ENCODE measurements around the gene AGBL4.
A peak's percentile ranks its signal among the peaks of the same experiment; 100 is the strongest.
"Not testable (repeated sequence)": the region's sequence is repeated elsewhere in the genome, so short reads cannot be mapped to it uniquely, and the experiment has no call there.

AGBL4 gene

DNA sequence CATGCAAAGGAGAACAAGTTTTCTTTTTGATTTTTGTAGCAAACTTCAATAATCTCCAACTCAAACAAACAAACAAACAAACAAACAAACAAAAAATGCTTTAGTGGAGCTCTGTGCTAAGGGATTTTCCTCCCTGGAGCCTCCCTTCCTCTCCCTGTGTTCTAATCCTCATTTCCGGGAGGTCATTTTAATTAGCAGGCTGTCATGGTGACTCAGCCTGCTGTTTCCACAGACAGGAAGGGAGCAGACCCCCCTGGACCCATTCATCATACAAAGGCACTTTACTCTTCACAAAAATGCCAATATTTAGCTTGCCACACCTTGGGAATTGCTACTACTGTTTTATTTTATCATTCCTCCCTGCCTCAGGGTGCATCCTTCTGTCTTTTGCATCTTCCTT is 1490.8 kb downstream of the AGBL4 start:
- no peak for DNase-seq (ENCODE audit: low read depth)

- peak; percentile 28 for DNase-seq (ENCODE audit: low read depth)
Measured at GRCh38 chr1:48530727-48531351, 1492.9 kb downstream of the AGBL4 start.

- no peak for DNase-seq (ENCODE audit: low read depth)
Measured at GRCh38 chr1:48527051-48527450, 1496.7 kb downstream of the AGBL4 start.

DNA sequence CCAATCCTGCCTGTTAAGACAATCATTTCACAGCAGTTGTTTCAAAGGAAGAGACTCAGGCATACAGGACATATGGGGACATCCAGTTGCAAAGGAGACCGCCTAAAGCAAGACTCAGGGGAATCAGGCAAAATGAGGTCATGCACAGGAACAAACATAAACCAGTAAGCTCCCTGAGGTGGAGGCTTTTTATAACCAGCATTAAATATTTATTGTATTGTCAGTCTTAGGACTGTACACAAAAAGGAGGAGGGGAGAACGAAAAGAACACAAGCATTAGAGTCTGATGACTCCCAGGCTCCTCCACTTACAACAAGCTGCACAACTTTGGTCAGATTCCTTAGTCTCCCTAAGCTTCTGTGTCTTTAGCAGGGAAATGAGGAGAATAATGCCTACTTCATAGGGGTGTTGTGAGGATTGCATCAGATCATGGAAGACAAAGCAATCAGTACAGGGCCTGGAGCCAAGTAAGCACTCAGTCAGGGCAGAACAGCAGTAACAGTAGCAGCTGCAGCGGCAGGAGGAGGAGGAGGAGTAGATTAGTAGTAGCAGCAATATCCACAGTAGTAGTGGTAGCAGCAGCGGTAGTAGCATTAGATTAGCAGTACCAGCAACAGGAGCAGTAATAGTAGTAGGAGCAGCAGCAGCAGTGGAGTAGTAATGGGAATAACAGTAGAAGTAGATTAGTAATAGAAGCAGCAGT is 1497.6 kb downstream of the AGBL4 start:
- DNase-seq (ENCODE audit: low read depth), result peak; percentile 66

DNA sequence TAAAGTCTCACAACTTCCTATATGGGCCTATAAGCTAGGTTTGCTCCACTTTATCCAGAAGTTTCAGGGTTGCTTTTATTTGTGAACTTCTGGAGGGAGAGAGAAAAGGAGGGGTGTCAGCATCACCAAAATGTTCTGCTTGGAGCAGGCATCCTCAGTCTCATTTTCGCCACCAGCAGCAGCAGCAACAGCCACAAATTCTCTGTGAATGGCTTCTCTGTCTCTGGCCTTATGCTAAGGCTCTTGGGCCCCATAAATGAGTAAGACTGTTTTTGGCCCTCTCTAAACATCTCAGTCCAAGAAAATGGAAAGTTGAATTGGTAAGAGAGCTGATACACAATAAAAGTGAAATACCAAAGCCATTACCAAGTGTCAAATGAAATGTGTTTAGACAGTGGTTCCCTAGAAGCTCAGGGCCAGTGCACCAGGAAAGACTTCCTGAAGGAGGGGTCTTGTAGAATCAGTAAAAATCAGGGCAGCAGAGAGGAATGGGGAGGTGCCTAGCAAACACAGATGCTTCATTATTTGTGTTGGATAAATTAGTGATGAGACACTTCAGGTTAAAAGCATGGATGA is 1498.8 kb downstream of the AGBL4 start:
- DNase-seq (ENCODE audit: low read depth), result no peak

DNA sequence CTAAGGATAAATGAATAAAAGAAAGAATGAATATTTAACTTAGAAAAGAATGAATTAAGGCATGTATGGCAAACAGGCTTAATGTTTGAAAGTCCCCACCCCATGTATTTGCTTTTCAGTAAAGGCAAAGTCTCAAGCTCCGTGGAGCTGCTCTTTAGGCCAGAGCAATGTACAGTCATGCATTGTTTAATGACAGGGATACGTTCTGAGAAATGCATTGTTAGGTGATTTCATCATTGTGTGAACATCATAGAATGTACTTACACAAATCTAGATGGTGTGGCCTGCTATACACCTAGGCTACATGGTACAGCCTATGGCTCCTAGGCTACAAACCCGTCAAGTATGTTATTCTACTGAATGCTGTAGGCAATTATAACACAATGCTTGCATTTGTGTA is 1500.2 kb downstream of the AGBL4 start:
- no peak for DNase-seq (ENCODE audit: low read depth)

GRCh38 chr1:48519896-48520295 is 1503.9 kb downstream of the AGBL4 start:
- not testable (repeated sequence) for DNase-seq (ENCODE audit: low read depth)

DNA sequence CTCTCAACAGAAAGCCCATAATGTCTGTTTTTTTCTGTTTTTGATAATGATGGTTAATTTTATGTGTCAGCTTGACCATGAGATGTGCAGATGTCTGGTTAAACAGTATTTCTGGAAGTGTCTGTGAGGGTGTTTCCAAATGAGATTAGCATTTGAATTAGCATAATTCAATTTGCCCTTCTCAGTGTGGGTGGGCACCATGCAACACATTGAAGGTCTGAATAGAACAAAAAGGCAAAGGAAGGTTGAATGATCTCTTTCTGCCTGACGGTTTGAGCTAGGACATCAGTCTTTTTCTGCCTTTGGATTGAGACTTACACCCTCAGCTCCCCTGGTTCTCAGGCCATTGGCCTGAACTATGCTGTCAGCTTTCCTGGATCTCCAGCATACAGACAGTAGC is 1516.9 kb downstream of the AGBL4 start:
- no peak for DNase-seq (ENCODE audit: low read depth)

DNA sequence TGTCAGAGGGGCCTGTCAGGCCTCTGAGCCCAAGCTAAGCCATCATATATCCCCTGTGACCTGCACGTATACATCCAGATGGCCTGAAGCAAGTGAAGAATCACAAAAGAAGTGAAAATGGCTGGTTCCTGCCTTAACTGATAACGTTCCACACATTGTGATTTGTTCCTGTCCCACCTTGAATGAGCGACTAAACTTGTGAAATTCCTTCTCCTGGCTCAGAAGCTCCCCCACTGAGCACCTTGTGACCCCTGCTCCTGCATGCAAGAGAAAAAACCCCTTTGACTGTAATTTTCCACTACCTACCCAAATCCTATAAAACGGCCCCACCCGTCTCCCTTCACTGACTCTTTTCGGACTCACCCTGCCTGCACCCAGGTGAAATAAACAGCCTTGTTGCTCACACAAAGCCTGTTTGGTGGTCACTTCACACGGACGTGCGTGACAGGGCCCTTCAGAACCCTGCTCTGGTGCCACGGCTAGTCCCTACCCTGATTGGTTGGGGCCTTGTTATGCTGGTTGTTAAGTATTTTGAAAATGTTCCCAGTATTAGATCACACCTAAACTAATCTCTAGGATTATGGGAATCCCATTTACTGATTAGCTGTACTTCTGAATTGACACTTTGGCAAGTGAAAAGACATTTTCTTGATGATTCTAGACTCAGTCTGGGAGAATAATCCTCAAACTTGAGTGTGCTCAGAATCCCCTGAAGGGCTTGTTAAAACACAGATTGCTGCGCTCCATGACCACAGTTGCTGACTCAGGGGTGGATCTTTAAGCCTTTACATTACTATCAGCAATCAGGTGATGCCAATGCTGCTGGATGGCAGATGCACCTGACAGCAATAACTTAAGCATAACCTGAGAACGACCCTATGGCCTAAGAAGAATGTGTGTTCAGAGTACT is 1523.0 kb downstream of the AGBL4 start:
- DNase-seq (ENCODE audit: low read depth), result no peak

- DNase-seq (ENCODE audit: low read depth), result no peak
Measured at GRCh38 chr1:48499211-48499735, 1524.5 kb downstream of the AGBL4 start.

DNA sequence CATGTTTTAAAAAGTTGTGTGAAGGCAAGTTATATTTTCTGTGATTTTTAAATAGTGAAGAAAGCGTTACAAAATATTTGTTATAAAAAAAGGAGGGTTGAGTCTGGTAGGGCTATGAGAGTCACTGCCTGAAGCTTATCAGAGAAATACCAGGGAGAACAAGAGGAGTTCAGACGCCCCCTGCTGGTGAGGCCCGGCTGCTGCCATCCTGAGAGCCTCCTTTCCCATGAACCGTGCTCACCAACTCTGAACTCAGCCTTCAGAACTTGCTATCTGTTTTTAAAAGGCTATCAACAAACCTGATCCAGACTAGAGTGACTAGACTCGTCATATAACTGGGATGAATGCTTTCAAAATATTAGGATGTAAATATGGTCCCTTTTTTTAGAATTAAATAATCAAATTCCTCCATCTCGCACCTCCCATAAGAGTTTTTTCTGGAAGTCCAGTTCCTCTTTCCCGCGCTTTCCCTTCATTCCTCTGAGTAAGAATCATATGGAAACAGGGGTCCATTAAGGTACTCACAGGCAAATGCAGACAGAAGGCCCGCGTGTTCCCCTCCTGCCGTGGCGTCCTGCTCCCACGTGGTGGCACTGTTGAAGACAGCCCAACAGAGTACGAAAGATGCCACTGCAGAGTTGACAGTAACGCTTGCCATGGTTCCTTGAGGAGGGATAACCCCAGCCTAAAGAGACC is 1525.5 kb downstream of the AGBL4 start:
- DNase-seq (ENCODE audit: low read depth), result peak; percentile 59

DNA sequence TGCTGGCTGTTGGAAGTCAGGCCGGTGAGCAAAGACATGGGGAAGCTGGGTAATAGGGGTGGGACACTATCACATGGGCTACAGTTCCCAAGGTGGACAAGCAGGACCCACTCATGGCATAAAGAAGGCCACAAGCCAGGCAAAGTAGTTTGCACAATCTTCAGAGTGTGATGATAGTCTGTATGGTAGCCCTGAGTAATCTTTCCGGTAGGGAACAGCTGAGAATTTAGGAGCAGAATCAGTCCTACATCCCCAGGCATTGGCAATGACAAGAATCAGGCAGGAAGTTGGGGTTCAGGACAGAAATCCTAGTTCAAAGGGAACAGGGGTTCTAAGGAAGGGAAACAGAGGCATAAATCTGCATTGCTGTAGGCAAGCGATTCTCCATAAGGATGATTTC is 1527.8 kb downstream of the AGBL4 start:
- no peak for DNase-seq (ENCODE audit: low read depth)

- DNase-seq (ENCODE audit: low read depth), result no peak
Measured at GRCh38 chr1:48495166-48495565, 1528.6 kb downstream of the AGBL4 start.

DNA sequence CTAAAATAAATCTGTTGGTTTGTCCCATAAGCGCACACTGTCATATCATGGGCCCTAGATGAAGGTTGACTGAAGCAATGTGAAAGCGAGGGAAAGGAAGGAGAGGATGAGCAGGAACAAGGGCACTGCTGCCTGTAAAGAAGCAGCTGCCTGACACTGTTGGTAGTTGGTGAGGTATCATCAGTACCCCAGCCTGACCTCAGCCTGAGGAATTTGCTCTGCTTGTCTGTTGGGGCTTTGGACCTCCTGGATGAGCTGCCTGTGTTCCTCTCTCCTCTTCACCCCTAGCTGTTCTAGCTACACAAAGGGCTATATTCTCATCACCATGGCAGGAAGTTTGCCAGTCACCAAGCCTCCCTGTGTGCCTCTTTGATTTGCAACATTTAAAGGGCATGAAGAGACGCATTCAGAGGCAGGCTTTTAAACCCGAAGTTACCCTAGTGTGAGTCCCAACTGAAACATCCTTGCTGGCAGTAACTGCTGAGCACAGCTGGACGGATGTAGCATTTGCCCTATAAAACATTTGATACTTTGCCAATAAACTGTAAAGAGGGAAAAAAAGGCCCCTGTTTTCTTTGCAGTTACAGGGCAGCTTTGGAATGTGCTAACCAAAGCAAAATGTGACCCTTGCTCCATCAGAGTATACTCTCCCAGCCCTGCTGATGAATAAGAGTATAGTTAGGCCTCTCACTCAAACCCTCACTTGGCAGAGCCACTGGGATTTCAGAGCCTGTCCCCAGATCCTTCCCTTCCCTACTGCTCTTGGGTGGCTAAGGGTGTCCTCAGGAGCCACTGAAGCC is 1529.6 kb downstream of the AGBL4 start:
- DNase-seq (ENCODE audit: low read depth), result peak; percentile 94

GRCh38 chr1:48493041-48493440 is 1530.7 kb downstream of the AGBL4 start:
- no peak for DNase-seq (ENCODE audit: low read depth)

GRCh38 chr1:48492392-48492791 is 1531.4 kb downstream of the AGBL4 start:
- DNase-seq (ENCODE audit: low read depth), result no peak

- no peak for DNase-seq (ENCODE audit: low read depth)
Measured at GRCh38 chr1:48488721-48489120, 1535.0 kb downstream of the AGBL4 start.
